Activated CD4-positive, alpha-beta memory T cell treated with anti-CD3 and anti-CD28 coated beads for 36 hours (primary cell): ENCODE results near the gene PIGP. TPM values are rescaled to one million over a fixed set of nuclear protein-coding genes. Genes with fewer than 3 reads are reported as not detected.

Experiments used
- CTCF ChIA-PET: fragments of 350-600 bp; sonication (Branson Sonifier 250); formaldehyde crosslinking; loops from one replicate; lab custom pipeline; 2021; ENCODE audit warnings: antibody characterized with exemption, inconsistent platforms; lab: Charles Lee
- POLR2A ChIA-PET: fragments of 350-600 bp; sonication (Branson Sonifier 250); formaldehyde crosslinking; loops from one replicate; lab custom pipeline; 2021; ENCODE audit warnings: antibody characterized with exemption; lab: Charles Lee
- DNase-seq: peaks from one replicate; pipeline ENCODE4 v3.0.0-alpha.2; 2020
- H3K27ac Mint-ChIP-seq: one replicate; pipeline ENCODE4 v1.8.0; 2021; ENCODE audit warnings: mixed read lengths
- H3K27me3 Mint-ChIP-seq: one replicate; pipeline ENCODE4 v1.8.0; 2021; ENCODE audit warnings: mixed read lengths
- H3K36me3 Mint-ChIP-seq: one replicate; pipeline ENCODE4 v1.8.0; 2021; ENCODE audit warnings: mixed read lengths
- H3K4me1 Mint-ChIP-seq: one replicate; pipeline ENCODE4 v1.8.0; 2021; ENCODE audit warnings: low read depth, mixed read lengths
- H3K4me3 Mint-ChIP-seq: one replicate; pipeline ENCODE4 v1.8.0; 2021; ENCODE audit warnings: mild to moderate bottlenecking, mixed read lengths
- H3K9me3 Mint-ChIP-seq: one replicate; pipeline ENCODE4 v1.8.0; 2021; ENCODE audit warnings: mixed read lengths
- intact Hi-C: fragments of 100-400 bp; cut with micrococcal nuclease; formaldehyde crosslinking; loops from one replicate; pipeline ENCODE4 v1.15.1; 2023
- total RNA-seq, 2 experiments: library from RNA; stranded (reverse); gene quantifications; one replicate each; pipeline ENCODE4 v1.2.3, GENCODE V29; 2021

Gene PIGP
- total RNA-seq, 2 experiments from 2014 or later = 19.2 to 21.2 TPM

GRCh38 chr21:37095821-37096220, 22.9 kb upstream of the PIGP start:
- POLR2A ChIA-PET = no interaction called here
- Mint-ChIP-seq H3K4me1 (no peaks in the 10 kb centered on the region), H3K27ac (no peak overlapping the region), H3K27me3 (no peaks in the 10 kb centered on the region), H3K4me3 (no peak overlapping the region), H3K36me3 (peaks cover 36% of the 10 kb centered on the region), H3K9me3 (no peaks in the 10 kb centered on the region)
- CTCF ChIA-PET = no interaction called here
- DNase-seq = no peak
- intact Hi-C loops = no loop called here

GRCh38 chr21:37093977-37094376, 21.1 kb upstream of the PIGP start:
- intact Hi-C loops = no loop called here
- Mint-ChIP-seq H3K4me3 (no peak overlapping the region), H3K27me3 (no peaks in the 10 kb centered on the region), H3K4me1 (no peaks in the 10 kb centered on the region), H3K27ac (no peak overlapping the region), H3K9me3 (no peaks in the 10 kb centered on the region), H3K36me3 (peaks cover 32% of the 10 kb centered on the region)
- no peak for DNase-seq
- ChIA-PET POLR2A (no interaction called here), CTCF (no interaction called here)

DNA sequence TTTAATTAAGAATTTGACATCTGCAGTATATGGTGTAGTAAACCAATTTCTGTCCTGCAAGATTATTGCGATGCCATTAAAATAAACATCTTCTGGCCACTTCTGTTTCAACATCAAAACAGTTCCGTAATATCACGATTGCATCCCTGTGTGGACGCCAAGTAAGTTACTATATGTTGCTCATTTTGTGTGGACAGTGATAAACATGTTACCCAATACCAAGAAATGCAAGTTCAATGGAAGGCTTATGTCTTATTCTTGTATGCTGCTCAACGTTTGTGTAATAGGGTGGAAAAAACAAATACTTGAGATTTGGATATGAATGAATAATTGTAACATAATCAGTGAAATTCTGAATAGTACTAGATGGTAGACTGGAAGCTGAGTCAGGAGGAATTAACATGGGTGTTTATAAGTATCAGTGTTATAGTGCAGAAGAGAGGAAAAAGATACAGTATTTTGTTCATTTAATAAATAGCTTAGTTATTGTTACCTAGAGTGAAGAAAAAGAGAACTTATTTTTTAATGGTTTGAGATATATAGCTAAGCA, 15.4 kb upstream of the PIGP start:
- POLR2A ChIA-PET = no interaction called here
- no peak for DNase-seq
- Mint-ChIP-seq H3K27ac (no peak overlapping the region), H3K9me3 (no peaks in the 10 kb centered on the region), H3K4me1 (peaks cover 9% of the 10 kb centered on the region), H3K36me3 (peaks cover 16% of the 10 kb centered on the region), H3K27me3 (no peaks in the 10 kb centered on the region), H3K4me3 (no peak overlapping the region)
- intact Hi-C loops = no loop called here
- CTCF ChIA-PET = no interaction called here

GRCh38 chr21:37087188-37087587, 14.3 kb upstream of the PIGP start:
- intact Hi-C loops = no loop called here
- H3K4me3 Mint-ChIP-seq = no peak overlapping the region
- DNase-seq = no peak
- POLR2A ChIA-PET = no interaction called here
- CTCF ChIA-PET = interaction anchor here (0.8 kb wide), 1 partner anchor 110 kb away, joined by 3 read pairs; no protein-coding TSS in a partner anchor
- no peaks in the 10 kb centered on the region for H3K27me3 Mint-ChIP-seq
- peaks cover 15% of the 10 kb centered on the region for H3K4me1 Mint-ChIP-seq
- no peak overlapping the region for H3K27ac Mint-ChIP-seq
- H3K36me3 Mint-ChIP-seq = peaks cover 11% of the 10 kb centered on the region
- no peaks in the 10 kb centered on the region for H3K9me3 Mint-ChIP-seq

GRCh38 chr21:37085726-37086125, 12.9 kb upstream of the PIGP start:
- Mint-ChIP-seq H3K4me3 (no peak overlapping the region), H3K9me3 (no peaks in the 10 kb centered on the region), H3K36me3 (peaks cover 7% of the 10 kb centered on the region), H3K27me3 (no peaks in the 10 kb centered on the region), H3K4me1 (peaks cover 18% of the 10 kb centered on the region), H3K27ac (no peak overlapping the region)
- CTCF ChIA-PET = no interaction called here
- POLR2A ChIA-PET = no interaction called here
- DNase-seq = no peak
- intact Hi-C loops = no loop called here

DNA sequence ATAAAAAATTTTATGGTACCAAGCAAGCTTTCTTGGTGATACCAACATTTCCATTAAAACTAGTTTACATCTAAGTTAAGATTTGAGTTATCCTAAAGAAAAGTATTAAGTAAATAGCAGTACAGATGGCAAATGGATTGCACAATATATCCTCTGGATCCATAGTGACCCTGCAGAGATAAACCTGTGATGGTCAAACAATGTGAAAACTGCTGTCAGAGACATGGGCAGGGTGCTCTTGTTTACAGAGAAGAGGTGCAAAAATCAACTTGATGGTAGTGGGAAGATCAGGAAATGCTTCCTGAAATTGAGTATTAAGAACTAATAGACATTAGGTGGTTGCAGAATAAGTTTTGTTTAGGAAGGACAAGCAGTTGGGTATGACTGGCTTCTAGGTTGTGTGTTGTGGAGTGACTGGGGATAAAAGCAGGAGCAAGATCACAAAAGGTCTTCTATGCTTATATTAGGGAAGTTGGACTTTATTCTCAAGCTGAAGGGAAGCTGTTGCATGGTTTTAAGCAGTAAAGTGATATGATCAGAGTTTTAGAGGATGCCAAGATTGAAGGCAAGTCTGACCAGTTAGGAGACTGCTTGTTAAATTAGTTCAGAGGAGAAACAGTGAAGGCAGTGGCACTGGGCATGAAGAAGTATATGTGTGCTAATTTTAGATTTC, 10.1 kb upstream of the PIGP start:
- DNase-seq = no peak
- Mint-ChIP-seq H3K27me3 (no peaks in the 10 kb centered on the region), H3K27ac (no peak overlapping the region), H3K36me3 (no peaks in the 10 kb centered on the region), H3K4me1 (peaks cover 25% of the 10 kb centered on the region), H3K4me3 (no peak overlapping the region), H3K9me3 (peaks cover 2% of the 10 kb centered on the region)
- intact Hi-C loops = no loop called here
- ChIA-PET CTCF (interaction anchor here (1.0 to 1.1 kb wide), 2 partner anchors 51 to 73 kb away, joined by 3 to 4 read pairs; no protein-coding TSS in a partner anchor), POLR2A (no interaction called here)

DNA sequence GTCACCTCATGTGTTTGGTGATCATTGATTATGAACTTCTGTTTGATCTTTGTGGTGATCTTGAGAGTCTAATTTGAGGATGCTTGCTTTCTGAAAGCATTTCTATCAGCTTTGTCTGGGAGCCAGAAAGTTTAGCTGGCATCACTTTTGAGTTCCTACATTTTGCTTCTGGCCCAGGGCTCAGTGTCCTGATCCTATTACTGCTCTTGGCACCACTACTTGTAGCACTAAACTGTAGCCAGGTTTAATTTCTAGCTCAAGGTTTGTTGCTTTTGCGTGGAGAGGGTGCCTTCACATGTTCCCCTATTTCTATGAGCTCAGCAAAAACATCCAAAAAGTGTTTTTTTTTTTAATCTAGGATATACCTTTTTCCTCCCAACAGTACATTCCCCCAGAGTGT, 9.5 kb upstream of the PIGP start:
- intact Hi-C loops = no loop called here
- no peaks in the 10 kb centered on the region for H3K27me3 Mint-ChIP-seq
- no peak for DNase-seq
- POLR2A ChIA-PET = no interaction called here
- H3K36me3 Mint-ChIP-seq = no peaks in the 10 kb centered on the region
- H3K4me3 Mint-ChIP-seq = no peak overlapping the region
- peaks cover 31% of the 10 kb centered on the region for H3K4me1 Mint-ChIP-seq
- H3K9me3 Mint-ChIP-seq = peaks cover 2% of the 10 kb centered on the region
- H3K27ac Mint-ChIP-seq = no peak overlapping the region
- CTCF ChIA-PET = interaction anchor here (1.0 to 1.1 kb wide), 2 partner anchors 52 to 73 kb away, joined by 3 to 4 read pairs; no protein-coding TSS in a partner anchor

DNA sequence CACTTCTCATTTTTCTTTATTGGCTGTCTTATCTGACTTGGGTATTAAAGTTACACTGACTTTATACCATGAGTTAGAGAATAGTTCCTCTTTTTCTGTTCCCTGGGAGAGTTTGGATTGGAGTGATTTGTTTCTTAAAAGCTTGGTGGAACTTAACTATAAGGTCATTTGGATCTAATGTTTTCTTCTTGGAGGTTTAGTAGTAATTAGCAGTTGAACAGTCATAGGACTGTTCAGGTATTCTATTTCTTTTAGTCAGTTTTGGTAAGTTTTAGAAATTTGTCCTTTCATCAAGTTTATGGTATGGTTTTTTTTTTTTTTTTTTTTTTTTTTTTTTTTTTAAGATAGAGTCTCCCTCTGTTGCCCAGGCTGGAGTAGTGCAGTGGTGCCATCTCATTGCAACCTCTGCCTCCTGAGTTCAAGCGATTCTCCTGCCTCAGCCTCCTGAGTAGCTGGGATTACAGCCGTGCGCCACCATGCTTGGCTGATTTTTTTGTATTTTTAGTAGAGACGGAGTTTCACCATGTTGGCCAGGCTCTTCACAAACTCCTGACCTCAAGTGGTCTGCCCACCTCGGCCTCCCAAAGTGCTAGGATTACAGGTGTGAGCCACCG, 6.4 kb upstream of the PIGP start:
- H3K27me3 Mint-ChIP-seq = no peaks in the 10 kb centered on the region
- H3K4me3 Mint-ChIP-seq = no peak overlapping the region
- no peaks in the 10 kb centered on the region for H3K36me3 Mint-ChIP-seq
- H3K27ac Mint-ChIP-seq = no peak overlapping the region
- ChIA-PET POLR2A (no interaction called here), CTCF (no interaction called here)
- peaks cover 52% of the 10 kb centered on the region for H3K4me1 Mint-ChIP-seq
- peaks cover 2% of the 10 kb centered on the region for H3K9me3 Mint-ChIP-seq
- no peak for DNase-seq
- intact Hi-C loops = no loop called here

DNA sequence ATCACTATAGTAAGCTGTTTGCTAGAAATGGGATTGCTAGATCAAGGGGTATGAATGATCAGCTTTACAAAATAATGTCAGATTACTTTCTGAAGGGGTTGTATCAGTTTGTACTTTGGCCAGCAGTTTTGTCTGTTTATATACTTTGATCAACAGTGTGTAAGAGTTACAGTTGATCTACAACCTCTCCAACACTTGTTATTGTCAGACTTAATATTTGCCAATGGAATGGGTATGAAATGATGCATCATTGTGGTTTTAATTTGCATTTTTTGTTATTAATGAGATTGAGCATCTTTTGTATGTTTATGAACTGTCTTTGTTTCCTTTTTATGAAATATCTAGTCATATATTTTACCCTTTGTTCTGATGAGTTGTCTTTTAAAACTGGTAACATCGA, 4.5 kb upstream of the PIGP start:
- no peak overlapping the region for H3K27ac Mint-ChIP-seq
- intact Hi-C loops = no loop called here
- no peaks in the 10 kb centered on the region for H3K27me3 Mint-ChIP-seq
- peaks cover 4% of the 10 kb centered on the region for H3K36me3 Mint-ChIP-seq
- no peak overlapping the region for H3K4me3 Mint-ChIP-seq
- no peak for DNase-seq
- ChIA-PET CTCF (no interaction called here), POLR2A (no interaction called here)
- peaks cover 43% of the 10 kb centered on the region for H3K4me1 Mint-ChIP-seq
- peaks cover 2% of the 10 kb centered on the region for H3K9me3 Mint-ChIP-seq

GRCh38 chr21:37076087-37076850, 3.4 kb upstream of the PIGP start:
- no peak for DNase-seq
- intact Hi-C loops = no loop called here
- Mint-ChIP-seq H3K27me3 (no peaks in the 10 kb centered on the region), H3K36me3 (peaks cover 6% of the 10 kb centered on the region), H3K4me3 (no peak overlapping the region), H3K4me1 (peaks cover 47% of the 10 kb centered on the region), H3K9me3 (peaks cover 2% of the 10 kb centered on the region), H3K27ac (no peak overlapping the region)
- ChIA-PET CTCF (no interaction called here), POLR2A (no interaction called here)

- Mint-ChIP-seq H3K4me3 (no peak overlapping the region), H3K27ac (no peak overlapping the region), H3K36me3 (peaks cover 10% of the 10 kb centered on the region), H3K4me1 (peaks cover 52% of the 10 kb centered on the region), H3K27me3 (no peaks in the 10 kb centered on the region), H3K9me3 (peaks cover 2% of the 10 kb centered on the region)
- POLR2A ChIA-PET = interaction anchor here (0.6 to 1.1 kb wide), 2 partner anchors 80 to 109 kb away, joined by 3 to 4 read pairs; partner anchors contain the start of gene HLCS
- intact Hi-C loops = no loop called here
- DNase-seq = no peak
- CTCF ChIA-PET = interaction anchor here (1.2 kb wide), 1 partner anchor 65 kb away, joined by 3 read pairs; no protein-coding TSS in a partner anchor
These were observed 2.4 kb upstream of the PIGP start for GRCh38 chr21:37075214-37075770.
